ENCODE data around the gene AREG.

The AREG gene

GRCh38 chr4:74440356-74440755, 4.6 kb upstream of the AREG start:
- Histone ChIP-seq H3K4me3 (ENCODE audit: low read depth, low read length) (no peak overlapping the region), H3K36me3 (no peaks in the 10 kb centered on the region), H3K9me3 (ENCODE audit: severe bottlenecking) (no peaks in the 10 kb centered on the region), H3K27ac (no peak overlapping the region), H3K27me3 (ENCODE audit: insufficient read depth, low read depth, severe bottlenecking) (peaks cover 8% of the 10 kb centered on the region)
- no peak for DNase-seq
- TF ChIP-seq CTCF (IDR thresholded peaks at IDR 0.05; ENCODE audit: low read depth, low read length): no peak

- H3K9me3 ChIP-seq (ENCODE audit: severe bottlenecking): no peaks in the 10 kb centered on the region
- no peaks in the 10 kb centered on the region for H3K36me3 ChIP-seq
- no peak overlapping the region for H3K4me3 ChIP-seq (ENCODE audit: low read depth, low read length)
- peaks cover 8% of the 10 kb centered on the region for H3K27me3 ChIP-seq (ENCODE audit: insufficient read depth, low read depth, severe bottlenecking)
- no peak for TF ChIP-seq CTCF (IDR thresholded peaks at IDR 0.05; ENCODE audit: low read depth, low read length)
- no peak overlapping the region for H3K27ac ChIP-seq
- no peak for DNase-seq
Observed at GRCh38 chr4:74441744-74442143, 3.2 kb upstream of the AREG start.

GRCh38 chr4:74446193-74446868, 1.4 kb downstream of the AREG start:
- no peaks in the 10 kb centered on the region for H3K36me3 ChIP-seq
- H3K9me3 ChIP-seq (ENCODE audit: severe bottlenecking): no peaks in the 10 kb centered on the region
- H3K27ac ChIP-seq: no peak overlapping the region
- TF ChIP-seq CTCF (IDR thresholded peaks at IDR 0.05; ENCODE audit: low read depth, low read length): no peak
- peaks cover 8% of the 10 kb centered on the region for H3K27me3 ChIP-seq (ENCODE audit: insufficient read depth, low read depth, severe bottlenecking)
- DNase-seq: no peak
- no peak overlapping the region for H3K4me3 ChIP-seq (ENCODE audit: low read depth, low read length)

- peaks cover 8% of the 10 kb centered on the region for H3K27me3 ChIP-seq (ENCODE audit: insufficient read depth, low read depth, severe bottlenecking)
- TF ChIP-seq CTCF (IDR thresholded peaks at IDR 0.05; ENCODE audit: low read depth, low read length): no peak
- H3K36me3 ChIP-seq: no peaks in the 10 kb centered on the region
- H3K4me3 ChIP-seq (ENCODE audit: low read depth, low read length): no peak overlapping the region
- no peak for DNase-seq
- H3K9me3 ChIP-seq (ENCODE audit: severe bottlenecking): no peaks in the 10 kb centered on the region
- H3K27ac ChIP-seq: no peak overlapping the region
Observed at GRCh38 chr4:74446896-74447295, 2.0 kb downstream of the AREG start.

- H3K4me3 ChIP-seq (ENCODE audit: low read depth, low read length): no peak overlapping the region
- H3K27me3 ChIP-seq (ENCODE audit: insufficient read depth, low read depth, severe bottlenecking): peaks cover 8% of the 10 kb centered on the region
- no peak for DNase-seq
- no peaks in the 10 kb centered on the region for H3K36me3 ChIP-seq
- no peak for TF ChIP-seq CTCF (IDR thresholded peaks at IDR 0.05; ENCODE audit: low read depth, low read length)
- H3K27ac ChIP-seq: no peak overlapping the region
- H3K9me3 ChIP-seq (ENCODE audit: severe bottlenecking): no peaks in the 10 kb centered on the region
Observed at GRCh38 chr4:74447636-74448233, 2.8 kb downstream of the AREG start.

Data from WERI-Rb-1 (cell line).